ENCODE data around the gene NDUFAF4. TPM values are rescaled to one million over a fixed set of nuclear protein-coding genes. Genes with fewer than 3 reads are reported as not detected.

NDUFAF4 gene
- total RNA-seq, 1 experiment from 2014 or later = 44.1 TPM

GRCh38 chr6:96923871-96924493 is 26.3 kb upstream of the NDUFAF4 start:
- no peaks in the 10 kb centered on the region for H3K27me3 ChIP-seq (replicated peaks; ENCODE audit: control insufficient read depth, insufficient read depth, low read length)
- TSS peak; percentile 85 for BruUV-seq (replicated peaks)
- DNase-seq = peak in 1 of 2 experiments; percentile 2
- H3K4me1 ChIP-seq = no peaks in the 10 kb centered on the region
- TF ChIP-seq CTCF (IDR thresholded peaks at IDR 0.05; ENCODE audit: insufficient read depth in 1 of 2, low read depth in 1 of 2, low read length in 1 of 2, severe bottlenecking in 1 of 2, unreplicated experiment in 1 of 2) = no peak
- ChIA-PET CTCF (interaction anchor here (0.6 kb wide), 1 partner anchor 136 kb away, joined by 3 read pairs; no protein-coding TSS in a partner anchor), POLR2A (interaction anchor here (0.7 kb wide), 1 partner anchor 33 kb away, joined by 6 read pairs; no protein-coding TSS in a partner anchor)
- Mint-ChIP-seq H3K9me3 (ENCODE audit: unreplicated experiment) (no peaks in the 10 kb centered on the region), H3K27me3 (ENCODE audit: insufficient read depth, unreplicated experiment) (peaks cover 14% of the 10 kb centered on the region), H3K36me3 (ENCODE audit: insufficient read depth, unreplicated experiment) (peaks cover 6% of the 10 kb centered on the region), H3K4me3 (ENCODE audit: unreplicated experiment) (peak overlapping the region; percentile 94), H3K4me1 (ENCODE audit: low read depth, unreplicated experiment) (no peaks in the 10 kb centered on the region), H3K27ac (ENCODE audit: unreplicated experiment) (peak overlapping the region; percentile 77)
- intact Hi-C loops (cut with micrococcal nuclease; ENCODE audit: unreplicated experiment) = loop anchor here (1.0 kb wide), 1 partner anchor 27 kb away; the partner anchor contains the start of gene NDUFAF4
- no peaks in the 10 kb centered on the region for H3K36me3 ChIP-seq (ENCODE audit: control insufficient read depth, insufficient read depth, low read length)
- H3K4me3 ChIP-seq (ENCODE audit: low read depth, low read length) = peak overlapping the region; percentile 87
- H3K9me3 ChIP-seq = no peaks in the 10 kb centered on the region

- Histone ChIP-seq H3K27me3 (replicated peaks; ENCODE audit: control insufficient read depth, insufficient read depth, low read length) (no peaks in the 10 kb centered on the region), H3K4me1 (no peaks in the 10 kb centered on the region), H3K9me3 (no peaks in the 10 kb centered on the region), H3K36me3 (ENCODE audit: control insufficient read depth, insufficient read depth, low read length) (no peaks in the 10 kb centered on the region), H3K4me3 (ENCODE audit: low read depth, low read length) (peak overlapping the region; percentile 87)
- no peaks in the 10 kb centered on the region for H3K9me3 Mint-ChIP-seq (ENCODE audit: unreplicated experiment)
- CTCF ChIA-PET = no interaction called here
- peaks cover 14% of the 10 kb centered on the region for H3K27me3 Mint-ChIP-seq (ENCODE audit: insufficient read depth, unreplicated experiment)
- H3K36me3 Mint-ChIP-seq (ENCODE audit: insufficient read depth, unreplicated experiment) = peaks cover 6% of the 10 kb centered on the region
- POLR2A ChIA-PET = no interaction called here
- H3K4me3 Mint-ChIP-seq (ENCODE audit: unreplicated experiment) = peak overlapping the region; percentile 94
- BruUV-seq (replicated peaks) = no TSS peak
- no peak overlapping the region for H3K27ac Mint-ChIP-seq (ENCODE audit: unreplicated experiment)
- H3K4me1 Mint-ChIP-seq (ENCODE audit: low read depth, unreplicated experiment) = no peaks in the 10 kb centered on the region
- no peak for TF ChIP-seq CTCF (IDR thresholded peaks at IDR 0.05; ENCODE audit: insufficient read depth in 1 of 2, low read depth in 1 of 2, low read length in 1 of 2, severe bottlenecking in 1 of 2, unreplicated experiment in 1 of 2)
- DNase-seq = no peak
- intact Hi-C loops (cut with micrococcal nuclease; ENCODE audit: unreplicated experiment) = no loop called here
Measured at GRCh38 chr6:96923400-96923799, 25.7 kb upstream of the NDUFAF4 start.

GRCh38 chr6:96917098-96917497 is 19.4 kb upstream of the NDUFAF4 start:
- Mint-ChIP-seq H3K4me3 (ENCODE audit: unreplicated experiment) (no peak overlapping the region), H3K27me3 (ENCODE audit: insufficient read depth, unreplicated experiment) (peaks cover 16% of the 10 kb centered on the region), H3K4me1 (ENCODE audit: low read depth, unreplicated experiment) (no peaks in the 10 kb centered on the region), H3K36me3 (ENCODE audit: insufficient read depth, unreplicated experiment) (peaks cover 6% of the 10 kb centered on the region), H3K9me3 (ENCODE audit: unreplicated experiment) (no peaks in the 10 kb centered on the region), H3K27ac (ENCODE audit: unreplicated experiment) (no peak overlapping the region)
- Histone ChIP-seq H3K4me3 (ENCODE audit: low read depth, low read length) (no peak overlapping the region), H3K9me3 (no peaks in the 10 kb centered on the region), H3K36me3 (ENCODE audit: control insufficient read depth, insufficient read depth, low read length) (no peaks in the 10 kb centered on the region), H3K27me3 (replicated peaks; ENCODE audit: control insufficient read depth, insufficient read depth, low read length) (no peaks in the 10 kb centered on the region), H3K4me1 (no peaks in the 10 kb centered on the region)
- DNase-seq = no peak
- CTCF ChIA-PET = no interaction called here
- POLR2A ChIA-PET = no interaction called here
- no TSS peak for BruUV-seq (replicated peaks)
- intact Hi-C loops (cut with micrococcal nuclease; ENCODE audit: unreplicated experiment) = no loop called here
- TF ChIP-seq CTCF (IDR thresholded peaks at IDR 0.05; ENCODE audit: insufficient read depth in 1 of 2, low read depth in 1 of 2, low read length in 1 of 2, severe bottlenecking in 1 of 2, unreplicated experiment in 1 of 2) = no peak
